ENCODE results near the gene CREB3L1.

Gene CREB3L1

GRCh38 chr11:46275964-46276641, 1.4 kb upstream of the CREB3L1 start:
- DNase-seq = no peak

GRCh38 chr11:46277313-46277621, 195 bp upstream of the CREB3L1 start:
- DNase-seq = no peak

- DNase-seq = no peak
Measured at GRCh38 chr11:46278387-46279125, 1.1 kb downstream of the CREB3L1 start.

GRCh38 chr11:46279126-46280099, 2.0 kb downstream of the CREB3L1 start:
- DNase-seq = no peak

- no peak for DNase-seq
Measured at GRCh38 chr11:46280706-46281105, 3.2 kb downstream of the CREB3L1 start.

- DNase-seq = no peak
Measured at GRCh38 chr11:46281371-46281831, 3.9 kb downstream of the CREB3L1 start.

GRCh38 chr11:46285173-46285572, 7.7 kb downstream of the CREB3L1 start:
- DNase-seq = no peak

GRCh38 chr11:46285594-46286033, 8.2 kb downstream of the CREB3L1 start:
- DNase-seq = no peak

- DNase-seq = no peak
Measured at GRCh38 chr11:46286789-46287188, 9.3 kb downstream of the CREB3L1 start.

- DNase-seq = no peak
Measured at GRCh38 chr11:46288451-46288850, 11.0 kb downstream of the CREB3L1 start.

GRCh38 chr11:46290011-46290410, 12.5 kb downstream of the CREB3L1 start:
- DNase-seq = no peak

- peak; percentile 54 for DNase-seq
Measured at GRCh38 chr11:46290598-46291309, 13.3 kb downstream of the CREB3L1 start.

GRCh38 chr11:46291441-46292150, 14.1 kb downstream of the CREB3L1 start:
- DNase-seq = no peak

GRCh38 chr11:46293066-46293465, 15.6 kb downstream of the CREB3L1 start:
- no peak for DNase-seq

GRCh38 chr11:46293641-46294103, 16.2 kb downstream of the CREB3L1 start:
- no peak for DNase-seq

GRCh38 chr11:46294365-46295309, 17.2 kb downstream of the CREB3L1 start:
- DNase-seq = no peak

GRCh38 chr11:46295312-46296058, 18.0 kb downstream of the CREB3L1 start:
- DNase-seq = peak; percentile 52

- DNase-seq = no peak
Measured at GRCh38 chr11:46296059-46296527, 18.6 kb downstream of the CREB3L1 start.
